Colonic mucosa (tissue), 4 donors: Measurements from ENCODE around the gene FZD10. TPM values are rescaled to one million over a fixed set of nuclear protein-coding genes. Genes with fewer than 3 reads are reported as not detected.

ENCODE experiments used
- DNase-seq: peaks from one replicate; pipeline ENCODE4 v3.0.0-alpha.2; 2020
- H3K27ac ChIP-seq: fragments of 200-600 bp; one replicate; pipeline ENCODE4 v1.8.0; 2021
- H3K27me3 ChIP-seq: fragments of 200-600 bp; one replicate; pipeline ENCODE4 v1.8.0; 2021
- H3K36me3 ChIP-seq: fragments of 200-600 bp; one replicate; pipeline ENCODE4 v1.8.0; 2021
- H3K4me1 ChIP-seq: fragments of 200-600 bp; one replicate; pipeline ENCODE4 v1.8.0; 2021; ENCODE audit warnings: mild to moderate bottlenecking
- H3K4me3 ChIP-seq: fragments of 200-600 bp; one replicate; pipeline ENCODE4 v1.8.0; 2021
- H3K9ac ChIP-seq, 2 donors: one replicate each; pipeline ENCODE4 v1.7.0; 2013; ENCODE audit warnings: control low read depth in 2 of 2, low read depth in 2 of 2, low read length in 2 of 2
- H3K9me3 ChIP-seq: fragments of 200-600 bp; one replicate; pipeline ENCODE4 v1.8.0; 2021
- CTCF ChIP-seq: fragments of 200-600 bp; IDR thresholded peaks from one replicate; pipeline ENCODE4 v1.8.0; 2022; ENCODE audit warnings: antibody characterized with exemption, mild to moderate bottlenecking
- intact Hi-C: fragments of 100-400 bp; cut with DNase I; formaldehyde crosslinking; loops from one replicate; pipeline ENCODE4 v1.14.1; 2022
- total RNA-seq, 2 donors: library from RNA; stranded (reverse); fragmentation: NEBNext Ultra II Directional in 1 of 2; extraction: Animal tissue kit (Norgen Biotek cat#: 25700) in 1 of 2; gene quantifications; one replicate each; pipeline ENCODE4 v1.2.1, GENCODE V29; 2021
- donor health status: healthy.
- donor health status: DM: no; HTN: no; CAD: no.
- donor health status: DM: no; HTN: no; CAD: no.

FZD10 gene
- total RNA-seq, 2 donors from 2014 or later: 0.21 to 0.27 TPM

DNA sequence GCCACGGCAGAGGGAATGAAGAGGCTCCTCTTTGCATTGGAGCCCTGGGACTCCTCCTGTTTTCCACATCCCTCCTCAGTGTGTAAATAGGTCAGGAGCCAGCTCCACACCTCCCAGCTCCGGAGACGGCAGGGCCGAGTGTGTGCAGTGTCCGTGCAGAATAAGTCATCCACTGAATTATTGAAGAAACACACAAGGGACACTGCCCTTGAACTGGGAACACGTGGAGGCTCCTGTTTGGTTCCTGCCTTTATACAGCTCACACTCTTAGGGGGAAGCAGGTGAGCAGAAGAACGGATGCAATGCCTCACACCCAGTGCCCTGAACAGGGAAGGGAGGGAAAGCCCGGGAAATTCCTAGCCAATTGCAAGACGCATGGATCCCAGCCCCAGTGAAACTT is 10.4 kb upstream of the FZD10 start:
- intact Hi-C loops: no loop called here
- no peak for TF ChIP-seq CTCF
- H3K4me3 ChIP-seq: no peak overlapping the region
- H3K36me3 ChIP-seq: no peaks in the 10 kb centered on the region
- no peaks in the 10 kb centered on the region for H3K27me3 ChIP-seq
- H3K27ac ChIP-seq: no peak overlapping the region
- no peak overlapping the region for H3K9ac ChIP-seq
- no peaks in the 10 kb centered on the region for H3K9me3 ChIP-seq
- no peak for DNase-seq
- H3K4me1 ChIP-seq: no peaks in the 10 kb centered on the region

DNA sequence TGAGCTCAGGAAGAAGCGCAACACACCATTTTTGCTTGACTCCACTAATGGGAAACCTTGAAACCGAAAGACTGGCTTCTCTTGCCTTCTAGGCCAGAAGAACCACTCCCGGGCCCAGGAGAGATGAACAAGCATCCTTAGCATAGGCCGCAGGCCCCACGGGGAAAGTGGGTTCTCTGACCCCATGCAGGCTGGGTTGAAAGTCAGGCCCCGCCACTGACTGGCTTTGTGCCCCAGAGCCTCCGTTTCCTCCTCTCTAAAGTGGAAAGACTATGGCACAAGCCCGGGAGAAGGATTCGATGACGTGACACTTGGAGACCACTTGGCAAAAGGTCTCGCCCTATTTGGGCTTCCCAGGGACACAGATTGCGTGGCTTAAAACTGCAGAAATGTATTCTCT is 9.9 kb upstream of the FZD10 start:
- Histone ChIP-seq H3K27me3 (no peaks in the 10 kb centered on the region), H3K36me3 (no peaks in the 10 kb centered on the region), H3K27ac (no peak overlapping the region), H3K4me1 (no peaks in the 10 kb centered on the region), H3K9me3 (no peaks in the 10 kb centered on the region), H3K4me3 (no peak overlapping the region), H3K9ac (no peak overlapping the region)
- TF ChIP-seq CTCF: no peak
- intact Hi-C loops: no loop called here
- no peak for DNase-seq

DNA sequence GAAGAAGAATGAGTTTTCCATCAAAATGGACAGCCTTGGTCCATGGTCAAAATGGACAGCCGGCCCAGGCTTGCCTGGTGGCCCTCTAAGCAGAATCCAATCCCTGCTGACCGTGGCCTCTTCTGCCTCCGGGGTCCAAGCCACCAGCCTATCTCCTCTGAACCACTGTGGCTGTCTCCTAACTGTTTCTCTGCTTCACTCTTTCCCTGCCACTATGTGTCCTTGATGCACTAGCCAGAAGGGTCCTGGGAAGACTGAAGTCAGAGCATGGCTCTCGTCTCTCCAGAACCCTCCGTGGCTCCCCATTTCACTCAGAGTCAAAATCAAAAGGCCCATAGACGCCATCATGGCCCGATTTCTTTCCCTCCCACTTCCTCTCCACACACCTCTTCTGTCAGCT is 8.5 kb upstream of the FZD10 start:
- H3K27me3 ChIP-seq: no peaks in the 10 kb centered on the region
- intact Hi-C loops: no loop called here

DNA sequence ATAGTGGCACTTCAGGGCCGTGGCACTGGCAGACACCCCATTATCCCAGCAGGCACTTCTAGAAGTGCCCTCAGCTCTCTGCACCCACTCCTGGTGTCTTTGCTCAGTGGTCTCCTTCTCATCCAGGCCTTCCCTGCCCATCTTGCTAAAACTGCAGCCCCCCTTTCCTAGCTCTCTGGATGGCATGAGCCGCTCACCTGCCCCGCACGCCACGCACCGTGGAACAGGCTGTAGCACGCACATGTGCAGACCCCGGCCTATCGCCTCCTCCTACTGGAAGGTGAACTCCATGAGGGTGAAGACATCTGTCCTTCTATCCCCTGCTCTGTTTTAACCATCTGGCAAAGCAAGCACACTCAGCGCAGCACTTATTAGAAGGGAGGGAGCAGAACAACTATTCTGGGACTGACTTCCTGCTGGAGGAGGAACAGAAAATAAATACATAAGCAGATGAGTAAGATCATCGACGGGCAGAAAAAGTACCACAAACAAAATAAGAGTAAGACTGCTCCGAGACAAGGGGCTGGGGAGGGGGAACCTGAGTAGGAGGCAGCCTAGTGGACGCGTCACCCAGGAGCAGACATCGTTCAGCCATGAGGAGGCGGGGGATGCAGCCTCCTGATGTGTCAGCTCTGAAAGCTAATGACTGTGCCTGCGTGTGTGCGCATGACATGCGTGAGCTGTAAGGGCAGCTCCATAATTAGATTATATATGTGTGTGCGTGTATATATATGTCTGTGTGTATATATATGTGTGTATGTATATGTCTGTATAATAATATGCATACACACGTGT is 7.8 kb upstream of the FZD10 start:
- no peaks in the 10 kb centered on the region for H3K36me3 ChIP-seq
- H3K9ac ChIP-seq: no peak overlapping the region
- H3K9me3 ChIP-seq: no peaks in the 10 kb centered on the region
- peaks cover 2% of the 10 kb centered on the region for H3K27me3 ChIP-seq
- H3K4me1 ChIP-seq: no peaks in the 10 kb centered on the region
- no peak overlapping the region for H3K4me3 ChIP-seq
- intact Hi-C loops: no loop called here
- TF ChIP-seq CTCF: no peak
- no peak for DNase-seq
- H3K27ac ChIP-seq: no peak overlapping the region

More for the DNA sequence above, 8.5 kb upstream of the FZD10 start:
- no peak for TF ChIP-seq CTCF
- Histone ChIP-seq H3K27ac (no peak overlapping the region), H3K9me3 (no peaks in the 10 kb centered on the region), H3K9ac (no peak overlapping the region), H3K4me1 (no peaks in the 10 kb centered on the region), H3K36me3 (no peaks in the 10 kb centered on the region), H3K4me3 (no peak overlapping the region)
- DNase-seq: no peak

- intact Hi-C loops: no loop called here
- Histone ChIP-seq H3K4me3 (no peak overlapping the region), H3K27ac (no peak overlapping the region), H3K9me3 (no peaks in the 10 kb centered on the region), H3K36me3 (no peaks in the 10 kb centered on the region), H3K9ac (no peak overlapping the region), H3K4me1 (no peaks in the 10 kb centered on the region), H3K27me3 (peaks cover 13% of the 10 kb centered on the region)
- no peak for DNase-seq
- TF ChIP-seq CTCF: no peak
Measured at GRCh38 chr12:130155416-130156073, 6.7 kb upstream of the FZD10 start.
